Large intestine (tissue), 3 donors: ENCODE data around the gene TTC6. TPM values are rescaled to one million over a fixed set of nuclear protein-coding genes. Genes with fewer than 3 reads are reported as not detected.

Experiments
- DNase-seq, 2 donors: peaks; one replicate each; pipeline versions ENCODE4 v3.0.0 to v3.0.0-alpha.2; 2013
- H3K27ac ChIP-seq: one replicate; pipeline ENCODE4 v1.5.1; 2013; ENCODE audit warnings: low read length
- H3K27me3 ChIP-seq: 2 replicates; pipeline ENCODE4 v1.6.1; 2013; ENCODE audit warnings: low read length; ENCODE audit not compliant: control insufficient read depth, insufficient read depth
- H3K36me3 ChIP-seq: 2 replicates; pipeline ENCODE4 v1.6.1; 2013; ENCODE audit warnings: low read length; ENCODE audit not compliant: control insufficient read depth, insufficient read depth
- H3K4me1 ChIP-seq: one replicate; pipeline ENCODE4 v1.6.1; 2013; ENCODE audit warnings: low read length; ENCODE audit not compliant: control insufficient read depth, insufficient read depth
- H3K4me3 ChIP-seq: one replicate; pipeline ENCODE4 v1.5.1; 2013; ENCODE audit warnings: low read length
- H3K9me3 ChIP-seq: one replicate; pipeline ENCODE4 v1.6.1; 2013; ENCODE audit warnings: mild to moderate bottlenecking, low read depth, low read length, moderate library complexity; ENCODE audit not compliant: control insufficient read depth
- WGBS: methylation state at CpG from one replicate; pipeline ENCODE4 v1.1.5; 2013; ENCODE audit warnings: low lambda C conversion rate; ENCODE audit not compliant: insufficient coverage; 5-methylcytosine and 5-hydroxymethylcytosine counted together
- polyA plus RNA-seq: library from polyadenylated mRNA; unstranded; fragments of 120-200 nt; gene quantifications from one replicate; pipeline ENCODE4 v1.2.1, GENCODE V29; 2013

Gene TTC6
- polyA plus RNA-seq, 1 donor = 2.1 TPM

DNA sequence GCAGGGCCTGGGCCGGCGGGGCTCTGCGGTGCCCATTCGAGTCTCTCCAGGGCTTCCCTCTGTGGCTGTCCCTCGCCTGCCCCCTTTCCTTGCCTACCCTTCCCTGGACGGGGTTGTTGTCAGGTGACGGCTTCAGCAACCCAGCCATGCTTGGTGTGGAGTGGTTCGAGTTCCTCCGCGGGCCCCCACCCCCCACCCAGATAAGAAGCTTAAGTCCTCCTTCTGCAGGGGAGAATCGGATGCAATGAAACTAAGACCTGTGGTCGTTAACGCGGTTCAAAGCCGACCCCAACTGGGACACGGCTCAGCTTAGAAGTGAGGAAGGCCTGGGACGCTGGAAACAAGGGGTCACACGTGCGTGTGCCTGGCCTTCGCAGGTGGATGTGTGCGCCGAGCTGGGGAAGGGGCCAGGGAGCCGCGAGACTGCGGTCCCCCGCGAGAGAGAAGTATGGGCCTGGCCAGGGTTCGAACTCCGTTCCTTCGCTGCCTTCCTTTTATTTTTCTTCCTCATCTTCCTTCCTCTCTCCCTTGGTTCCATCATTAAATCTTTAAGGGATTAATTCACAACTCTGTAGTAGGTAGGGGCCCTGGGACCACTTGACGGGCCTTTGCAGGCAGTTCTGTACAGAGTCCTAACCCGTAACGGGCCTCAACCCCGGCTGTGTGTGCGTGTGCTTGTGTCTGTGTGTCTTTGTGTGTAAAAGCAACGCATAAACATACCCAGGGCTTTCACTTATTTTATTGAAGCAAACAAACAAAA is 3.5 kb downstream of the TTC6 start:
- H3K4me1 ChIP-seq = peaks cover 19% of the 10 kb centered on the region
- WGBS = 17% methylated on average over 5 of the region's 36 CpGs
- no peaks in the 10 kb centered on the region for H3K36me3 ChIP-seq
- H3K9me3 ChIP-seq = peaks cover 9% of the 10 kb centered on the region
- peak overlapping the region; percentile 97 for H3K27ac ChIP-seq
- H3K4me3 ChIP-seq = peak overlapping the region; percentile 53
- DNase-seq = no peak
- peaks cover 85% of the 10 kb centered on the region for H3K27me3 ChIP-seq

DNA sequence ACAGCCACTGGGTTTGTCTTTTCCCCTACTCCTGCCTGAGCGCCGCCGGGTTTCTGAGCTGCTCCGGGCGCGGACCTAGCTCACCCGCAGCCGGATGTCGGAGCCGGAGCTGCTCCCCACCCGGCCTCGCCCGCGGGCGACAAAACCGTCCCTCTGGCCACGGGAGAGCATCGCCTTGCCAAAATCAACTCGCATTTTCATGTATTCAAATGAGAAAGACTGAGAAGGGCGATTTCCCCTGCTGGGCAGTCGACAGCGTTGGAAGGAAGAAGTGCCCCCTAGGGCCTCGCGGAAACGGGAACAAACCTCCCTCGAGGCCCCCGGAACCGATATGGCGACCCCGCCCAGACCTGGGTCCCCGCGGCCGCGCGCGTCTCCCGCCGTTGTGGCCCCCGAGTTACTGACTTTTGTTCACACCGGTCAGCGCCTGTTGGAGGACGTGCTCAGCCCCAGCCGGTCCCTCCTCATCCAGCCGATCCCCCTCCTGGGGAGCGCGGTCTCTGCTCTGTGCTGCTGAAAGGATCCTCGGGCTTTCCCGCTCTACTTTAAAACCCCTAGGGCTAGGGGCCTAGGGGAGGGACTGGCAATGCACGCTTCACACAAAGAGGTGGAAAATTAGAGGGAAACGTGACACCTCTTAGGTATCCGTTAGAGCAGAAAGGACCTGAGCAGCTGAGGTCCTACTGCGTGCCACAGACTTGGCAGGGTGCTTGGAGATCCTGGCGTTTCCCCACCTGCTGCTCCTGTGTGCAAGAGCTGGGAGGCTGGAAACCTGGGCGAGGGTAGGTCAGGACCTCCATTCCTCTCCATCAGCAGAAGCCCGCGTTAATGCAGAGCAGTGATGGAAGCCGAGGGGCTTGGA is 4.3 kb downstream of the TTC6 start:
- no CpG with 5 or more reads among the region's 57 CpGs for WGBS

DNA sequence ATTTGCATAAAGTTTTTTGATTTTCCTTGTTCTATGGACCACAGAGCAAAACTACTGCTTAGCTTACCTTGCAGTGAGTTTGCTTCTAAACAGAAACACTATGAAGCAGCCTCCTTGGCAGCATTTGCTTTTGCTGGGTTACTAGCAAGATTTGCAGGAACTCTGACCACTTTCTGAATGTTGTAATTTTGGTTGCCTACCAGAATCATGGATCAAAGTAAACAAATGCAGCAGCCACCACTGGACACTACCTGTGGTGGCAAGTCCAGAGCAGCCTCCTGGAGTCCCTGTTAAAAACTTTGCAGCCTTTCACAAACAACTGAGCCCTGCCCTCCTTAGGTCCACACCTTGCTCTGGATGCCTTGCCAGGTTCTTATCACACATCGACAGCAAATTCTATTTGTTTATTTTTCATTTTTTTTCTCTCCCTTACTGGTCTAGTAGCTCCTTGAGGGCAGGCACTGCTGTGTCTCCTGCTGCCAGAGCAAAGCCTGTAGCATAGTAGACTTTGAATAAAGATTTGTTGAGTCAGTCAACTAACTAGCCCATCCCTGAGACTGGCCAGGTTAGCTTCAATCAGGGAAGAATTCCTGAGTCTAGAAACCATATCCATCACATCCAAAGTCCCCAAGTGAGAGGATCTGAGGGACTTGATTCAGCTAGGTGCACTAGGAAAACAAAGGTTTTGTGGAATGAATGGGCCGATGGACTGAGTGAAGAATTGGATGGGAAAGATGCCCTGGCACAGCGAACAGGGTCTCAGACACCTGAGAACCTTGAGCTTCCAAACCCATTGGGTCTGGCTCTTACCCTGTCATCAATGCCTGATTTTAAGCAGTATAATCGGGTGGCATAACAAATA is 5.7 kb downstream of the TTC6 start:
- peaks cover 5% of the 10 kb centered on the region for H3K9me3 ChIP-seq
- no peaks in the 10 kb centered on the region for H3K36me3 ChIP-seq
- H3K27me3 ChIP-seq = peaks cover 78% of the 10 kb centered on the region
- H3K4me3 ChIP-seq = no peak overlapping the region
- peak in 1 of 2 donors; percentile 29 for DNase-seq
- WGBS = no CpG with 5 or more reads among the region's 4 CpGs
- peaks cover 19% of the 10 kb centered on the region for H3K4me1 ChIP-seq
- H3K27ac ChIP-seq = no peak overlapping the region

More for the DNA sequence above, 4.3 kb downstream of the TTC6 start:
- Histone ChIP-seq H3K4me1 (peaks cover 19% of the 10 kb centered on the region), H3K4me3 (peak overlapping the region; percentile 53), H3K27ac (peak overlapping the region; percentile 97), H3K9me3 (peaks cover 7% of the 10 kb centered on the region), H3K36me3 (no peaks in the 10 kb centered on the region), H3K27me3 (peaks cover 86% of the 10 kb centered on the region)
- DNase-seq = peak in 1 of 2 donors; percentile 76

DNA sequence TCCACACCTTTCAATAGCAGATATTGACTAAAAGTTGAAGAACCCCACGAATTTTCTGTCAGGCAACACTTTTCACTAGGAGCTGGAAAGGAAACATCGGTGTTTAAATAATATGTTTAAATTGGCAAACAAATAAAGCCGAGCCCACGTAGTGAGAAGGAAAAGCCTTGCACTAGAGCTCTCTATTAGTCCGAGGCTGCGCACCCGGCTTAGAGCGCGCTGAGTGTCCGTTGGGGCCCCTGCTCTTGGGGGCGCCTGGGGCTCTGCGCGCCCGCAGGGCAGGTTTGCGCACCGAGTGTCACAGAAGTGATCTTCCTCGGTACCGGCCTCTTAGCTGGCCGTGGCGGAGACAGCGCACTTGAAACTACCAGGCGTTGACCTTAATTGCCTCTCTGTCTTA is 6.4 kb downstream of the TTC6 start:
- 0% methylated on average over 1 of the region's 22 CpGs for WGBS
- peaks cover 5% of the 10 kb centered on the region for H3K9me3 ChIP-seq
- H3K4me3 ChIP-seq = peak overlapping the region; percentile 19
- peaks cover 73% of the 10 kb centered on the region for H3K27me3 ChIP-seq
- peaks cover 17% of the 10 kb centered on the region for H3K4me1 ChIP-seq
- DNase-seq = peak in 1 of 2 donors; percentile 53
- no peak overlapping the region for H3K27ac ChIP-seq
- H3K36me3 ChIP-seq = no peaks in the 10 kb centered on the region

DNA sequence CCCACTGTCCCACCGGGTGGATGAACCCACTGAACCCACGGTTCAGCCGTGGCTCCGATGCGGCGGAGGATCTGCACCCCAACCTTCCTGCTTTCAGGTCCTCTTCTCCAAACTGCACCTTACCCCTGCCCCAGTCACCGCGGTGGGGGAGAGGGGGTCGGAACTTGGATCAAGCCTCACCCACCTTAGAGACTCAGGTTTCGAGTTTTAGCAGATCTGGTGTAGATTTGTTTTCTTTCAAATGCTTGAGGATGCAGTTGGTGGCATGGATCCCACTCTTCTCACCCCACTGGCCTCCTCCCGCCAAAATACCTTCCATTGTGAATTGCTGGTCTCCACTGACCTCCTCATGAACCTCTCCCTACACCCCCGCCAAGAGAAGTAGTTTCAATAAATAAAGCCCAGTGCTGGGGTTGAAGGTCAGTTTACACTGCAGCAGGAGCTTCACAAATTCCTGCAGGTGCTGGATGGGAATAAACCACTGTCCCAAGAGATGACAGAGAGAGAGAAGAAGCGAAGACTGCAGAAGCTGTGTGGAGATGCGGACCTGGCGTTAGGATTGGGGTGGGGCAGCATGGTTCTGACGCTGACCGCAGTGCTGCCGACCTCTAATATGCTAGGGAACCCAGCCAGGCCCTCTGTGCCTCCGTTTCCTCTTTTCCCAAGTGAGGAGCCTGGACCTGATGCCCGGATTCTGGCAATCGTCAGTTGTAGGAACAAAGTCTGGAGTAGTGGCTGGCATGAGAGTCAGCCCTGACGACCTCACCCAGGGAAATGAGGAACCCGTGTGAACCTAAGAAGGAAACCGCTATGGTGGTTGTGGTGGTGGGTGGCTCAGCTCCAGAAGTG is 7.4 kb downstream of the TTC6 start:
- H3K9me3 ChIP-seq = peaks cover 5% of the 10 kb centered on the region
- peak overlapping the region; percentile 19 for H3K4me3 ChIP-seq
- H3K27ac ChIP-seq = peak overlapping the region; percentile 34
- H3K36me3 ChIP-seq = no peaks in the 10 kb centered on the region
- no CpG with 5 or more reads among the region's 24 CpGs for WGBS
- H3K27me3 ChIP-seq = peaks cover 64% of the 10 kb centered on the region
- peaks cover 14% of the 10 kb centered on the region for H3K4me1 ChIP-seq
- DNase-seq = peak in 1 of 2 donors; percentile 58

DNA sequence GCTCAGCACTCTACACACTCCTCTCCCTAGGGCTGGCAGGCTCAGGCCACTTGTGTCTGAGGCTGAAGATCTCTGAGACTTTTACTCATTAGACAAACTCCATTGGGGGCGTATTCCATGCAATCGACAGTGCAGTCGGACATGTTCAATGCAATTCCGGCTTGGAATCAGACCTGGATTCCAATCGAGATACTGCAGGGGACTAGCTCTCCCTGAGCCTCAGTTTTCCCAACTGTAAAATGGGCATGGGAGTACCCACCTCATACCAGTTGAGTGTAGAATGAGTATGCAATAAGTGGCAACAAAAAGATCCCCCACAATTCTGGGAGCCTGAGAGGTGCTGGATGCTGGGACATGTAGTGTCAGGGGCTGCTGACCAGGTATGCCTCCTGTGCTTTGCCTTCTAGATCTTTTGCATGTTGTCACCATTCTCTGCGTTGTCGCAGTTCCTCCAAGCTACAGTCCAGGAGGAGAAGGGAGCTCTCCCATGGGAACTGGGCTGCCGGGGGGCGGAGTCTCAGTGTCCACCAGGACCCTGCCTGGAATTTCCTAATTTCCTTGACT is 8.3 kb downstream of the TTC6 start:
- Histone ChIP-seq H3K27me3 (peaks cover 54% of the 10 kb centered on the region), H3K27ac (peak overlapping the region; percentile 3), H3K9me3 (peaks cover 5% of the 10 kb centered on the region), H3K4me1 (peaks cover 14% of the 10 kb centered on the region), H3K4me3 (no peak overlapping the region), H3K36me3 (no peaks in the 10 kb centered on the region)
- WGBS = no CpG with 5 or more reads among the region's 9 CpGs
- DNase-seq = no peak

DNA sequence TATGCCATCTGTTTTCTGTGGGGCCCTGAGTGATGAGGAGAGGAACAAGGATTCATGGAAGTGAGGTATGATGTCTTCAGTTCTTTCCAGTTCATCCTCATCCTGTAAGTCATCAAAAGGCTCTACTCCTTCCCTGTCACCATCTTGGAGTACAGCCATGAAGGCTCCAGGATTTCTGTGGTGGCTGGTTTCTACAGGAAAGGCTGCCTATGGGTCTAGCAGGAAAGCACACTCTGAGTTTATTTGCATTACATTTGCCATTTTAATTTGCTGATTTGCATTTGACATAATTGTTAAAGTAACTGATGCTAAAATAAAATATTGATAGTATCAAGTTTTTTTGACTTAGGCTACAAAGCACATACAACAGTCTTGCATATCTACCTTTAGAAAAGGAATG is 11.2 kb downstream of the TTC6 start:
- no peak overlapping the region for H3K4me3 ChIP-seq
- peaks cover 8% of the 10 kb centered on the region for H3K4me1 ChIP-seq
- H3K27me3 ChIP-seq = peaks cover 37% of the 10 kb centered on the region
- no peaks in the 10 kb centered on the region for H3K36me3 ChIP-seq
- no peak for DNase-seq
- H3K9me3 ChIP-seq = peaks cover 9% of the 10 kb centered on the region
- H3K27ac ChIP-seq = no peak overlapping the region

DNA sequence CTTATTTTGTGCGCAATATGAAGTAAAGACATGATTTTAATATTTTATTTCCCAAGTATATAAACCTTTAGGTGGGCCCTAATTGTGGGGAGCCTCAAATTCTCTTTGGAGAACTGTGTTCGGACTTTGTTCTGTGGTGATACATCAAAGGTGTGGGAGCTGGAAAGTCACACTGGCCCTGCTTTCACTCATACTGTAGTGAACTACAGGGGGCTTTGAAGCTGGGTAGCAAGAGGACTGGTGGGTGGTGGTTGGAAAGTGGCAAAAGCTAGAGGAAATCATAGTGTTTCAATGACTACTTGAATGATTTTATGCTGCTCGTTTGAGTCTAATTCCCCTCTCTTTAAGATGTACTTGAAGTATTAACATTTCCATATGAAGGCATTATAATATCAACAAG is 13.2 kb downstream of the TTC6 start:
- no peak overlapping the region for H3K27ac ChIP-seq
- no peak overlapping the region for H3K4me3 ChIP-seq
- peaks cover 3% of the 10 kb centered on the region for H3K4me1 ChIP-seq
- H3K36me3 ChIP-seq = no peaks in the 10 kb centered on the region
- peaks cover 10% of the 10 kb centered on the region for H3K9me3 ChIP-seq
- H3K27me3 ChIP-seq = peaks cover 21% of the 10 kb centered on the region
- no CpG with 5 or more reads among the region's 3 CpGs for WGBS
- DNase-seq = no peak

DNA sequence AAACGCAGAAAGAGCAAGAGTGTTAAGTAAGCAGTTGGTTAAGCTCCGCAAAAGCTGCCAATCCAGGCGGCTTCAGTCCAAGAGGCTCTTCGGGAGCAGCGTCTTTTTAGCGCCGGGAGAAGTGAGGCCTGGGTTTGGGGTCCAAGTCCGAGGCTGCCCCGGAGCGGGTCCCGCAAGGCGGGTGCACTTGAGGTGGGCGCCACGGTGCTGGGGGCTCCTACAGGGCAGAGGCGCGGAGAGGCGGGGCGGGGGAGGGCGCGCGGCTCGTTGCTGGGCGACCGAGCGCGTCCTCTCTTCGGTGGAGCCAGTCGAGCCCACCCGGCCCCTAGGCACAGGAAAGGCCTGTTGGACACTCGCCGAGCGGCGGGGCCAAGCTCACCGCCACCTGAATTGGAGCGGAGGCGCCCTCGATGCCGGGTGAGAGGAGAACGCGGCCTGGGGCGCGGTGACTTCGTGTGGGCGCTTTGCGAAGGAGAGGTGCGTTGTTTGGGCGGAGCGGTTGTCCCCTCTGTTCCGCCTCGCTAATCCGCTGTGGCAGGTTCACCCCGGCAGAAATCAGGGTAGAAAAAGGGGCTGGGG is 15.6 kb downstream of the TTC6 start:
- peaks cover 11% of the 10 kb centered on the region for H3K27me3 ChIP-seq
- H3K27ac ChIP-seq = no peak overlapping the region
- peaks cover 24% of the 10 kb centered on the region for H3K9me3 ChIP-seq
- no peak overlapping the region for H3K4me3 ChIP-seq
- WGBS = no CpG with 5 or more reads among the region's 52 CpGs
- no peaks in the 10 kb centered on the region for H3K4me1 ChIP-seq
- DNase-seq = no peak
- H3K36me3 ChIP-seq = no peaks in the 10 kb centered on the region
